ENCODE results near the gene SLC6A19. TPM values are rescaled to one million over a fixed set of nuclear protein-coding genes. Genes with fewer than 3 reads are reported as not detected.

SLC6A19 gene
- total and polyA plus RNA-seq, 2 of the 4 experiments (the other 2 are of a cell fraction) = not detected

GRCh38 chr5:1195439-1195838 is 6.0 kb upstream of the SLC6A19 start:
- in situ Hi-C loops (cut with MboI; ENCODE audit: low sequenced_read_pairs) = no loop called here
- H3K27ac ChIP-seq (ENCODE audit: insufficient read depth, low read length) = no peak overlapping the region
- ChIA-PET CTCF (no interaction called here), POLR2A (ENCODE audit: unreplicated experiment) (no interaction called here)
- no peak overlapping the region for H2BK5ac ChIP-seq (ENCODE audit: low read depth, low read length, poor library complexity, severe bottlenecking)
- TF ChIP-seq ELK1 (IDR thresholded peaks at IDR 0.05; ENCODE audit: borderline replicate concordance, low read depth, low read length) (no peak), MXI1 (IDR thresholded peaks at IDR 0.05; ENCODE audit: borderline replicate concordance, low read depth, low read length) (no peak)
- no peak overlapping the region for H3K4me2 ChIP-seq (ENCODE audit: low read depth, low read length)
- no peaks in the 10 kb centered on the region for H3K36me3 ChIP-seq (ENCODE audit: control insufficient read depth, insufficient read depth, low read length)
- no peaks in the 10 kb centered on the region for H4K20me1 ChIP-seq (ENCODE audit: insufficient read depth, low read length)
- peaks cover 15% of the 10 kb centered on the region; the same call in 1 of the 2 replicates for H3K27me3 ChIP-seq (ENCODE audit: control insufficient read depth, insufficient read depth, low read length)
- H3K4ac ChIP-seq (ENCODE audit: low read depth, low read length) = no peak overlapping the region
- no peak overlapping the region for H2BK20ac ChIP-seq (ENCODE audit: low read depth, low read length)
- no peaks in the 10 kb centered on the region for H3K79me1 ChIP-seq (ENCODE audit: low read depth in 1 of 2, low read length in 2 of 2)
- H3K14ac ChIP-seq (replicated peaks; ENCODE audit: low read depth, low read length) = no peak overlapping the region
- H4K91ac ChIP-seq (ENCODE audit: insufficient read depth, low read depth, low read length) = no peak overlapping the region
- DNase-seq (no peak), ATAC-seq (ENCODE audit: low read depth) (no peak)
- no peak overlapping the region for H2AK9ac ChIP-seq (replicated peaks; ENCODE audit: low read depth, low read length, poor library complexity)
- no peak overlapping the region for H2BK120ac ChIP-seq (ENCODE audit: low read depth, low read length)
- H3K18ac ChIP-seq (ENCODE audit: low read depth, low read length) = no peak overlapping the region
- H2AK5ac ChIP-seq (ENCODE audit: low read depth, low read length) = no peak overlapping the region
- intact Hi-C loops (cut with micrococcal nuclease) = no loop called here
- no peak overlapping the region for H3K4me3 ChIP-seq (ENCODE audit: insufficient read depth, low read depth, low read length)
- no peaks in the 10 kb centered on the region for H3K9me1 ChIP-seq (ENCODE audit: insufficient read depth, low read length)
- no peaks in the 10 kb centered on the region for H3K4me1 ChIP-seq (ENCODE audit: control insufficient read depth, insufficient read depth, low read length)
- H4K8ac ChIP-seq (ENCODE audit: low read depth in 2 of 2, low read length in 2 of 2) = no peak overlapping the region
- H3K9ac ChIP-seq (ENCODE audit: low read depth, low read length) = no peak overlapping the region
- no peak overlapping the region for H3K56ac ChIP-seq (ENCODE audit: extremely low read depth, insufficient read depth, low read length)
- no peak overlapping the region for H3K23ac ChIP-seq (ENCODE audit: low read depth, low read length)
- dilution Hi-C loops (cut with HindIII; ENCODE audit: low sequenced_read_pairs, unreplicated experiment) = no loop called here
- H2BK15ac ChIP-seq (ENCODE audit: low read depth, low read length) = no peak overlapping the region
- no peaks in the 10 kb centered on the region for H3K9me3 ChIP-seq (ENCODE audit: control insufficient read depth, insufficient read depth, low read length)
- WGBS, 2 experiments (ENCODE audit: extremely low coverage in 2 of 2, insufficient read length in 1 of 2) = 80% methylated on average over 3 of the region's 5 CpGs; no CpG with 5 or more reads in 1 of the 2 experiments
- no peak overlapping the region for H4K5ac ChIP-seq (ENCODE audit: low read depth, low read length)
- BruUV-seq (replicated peaks) = no TSS peak
- peak overlapping the region; percentile 11 for H2AFZ ChIP-seq (replicated peaks; ENCODE audit: low read length, poor library complexity)

Measured in IMR-90 (cell line).